HL-60 (cell line): ENCODE data around the gene LDB3.

Experiments
- DNase-seq, 2 experiments: peaks; one replicate each; pipeline ENCODE4 v3.0.0-alpha.2; 2010 to 2020; ENCODE audit warnings: low read depth in 1 of 2, low spot score in 1 of 2
- H3K27ac ChIP-seq: fragments of 250-450 bp; sonication (Bioruptor Pico); replicated peaks from 2 replicates; pipeline ENCODE4 v1.5.1; 2020; ENCODE audit warnings: mild to moderate bottlenecking, moderate library complexity
- H3K27me3 ChIP-seq: fragments of 250-450 bp; sonication (Bioruptor Pico); 2 replicates; pipeline ENCODE4 v1.5.1; 2021; ENCODE audit warnings: mild to moderate bottlenecking, moderate library complexity; ENCODE audit not compliant: insufficient read depth, poor library complexity, severe bottlenecking
- H3K4me3 ChIP-seq: replicated peaks from 2 replicates; pipeline ENCODE4 v1.5.1; 2011; ENCODE audit warnings: mild to moderate bottlenecking, control low read depth, low read length; ENCODE audit not compliant: insufficient read depth
- CTCF ChIP-seq: IDR thresholded peaks from one replicate; pipeline ENCODE4 v1.5.1; 2011; ENCODE audit warnings: low read length, control low read depth, inconsistent platforms; ENCODE audit not compliant: insufficient read depth
- GABPA ChIP-seq: IDR thresholded peaks from 2 replicates; pipeline ENCODE4 v1.6.1; 2012; ENCODE audit warnings: low read depth
- POLR2AphosphoS5 ChIP-seq: IDR thresholded peaks from 2 replicates; pipeline ENCODE4 v1.6.1; 2012; ENCODE audit warnings: low read depth
- REST ChIP-seq: IDR thresholded peaks from 2 replicates; pipeline ENCODE4 v1.6.1; 2012; ENCODE audit warnings: low read depth; ENCODE audit not compliant: insufficient replicate concordance
- SPI1 ChIP-seq: IDR thresholded peaks from 2 replicates; pipeline ENCODE4 v1.6.1; 2012; ENCODE audit warnings: low read depth, mild to moderate bottlenecking, borderline replicate concordance

Gene LDB3

GRCh38 chr10:86706401-86706841, 38.1 kb downstream of the LDB3 start:
- no peak for TF ChIP-seq SPI1
- TF ChIP-seq REST: no peak
- TF ChIP-seq POLR2AphosphoS5: no peak
- no peak for TF ChIP-seq CTCF
- no peak for TF ChIP-seq GABPA
- Histone ChIP-seq H3K27me3 (no peaks in the 10 kb centered on the region), H3K4me3 (no peak overlapping the region), H3K27ac (no peak overlapping the region)
- DNase-seq: no peak

- H3K27ac ChIP-seq: no peak overlapping the region
- no peak overlapping the region for H3K4me3 ChIP-seq
- no peak for TF ChIP-seq CTCF
- no peak for TF ChIP-seq SPI1
- no peak for TF ChIP-seq REST
- no peak for TF ChIP-seq POLR2AphosphoS5
- TF ChIP-seq GABPA: no peak
- no peaks in the 10 kb centered on the region for H3K27me3 ChIP-seq
- no peak for DNase-seq
Measured at GRCh38 chr10:86706977-86707376, 38.7 kb downstream of the LDB3 start.

GRCh38 chr10:86707505-86707904, 39.2 kb downstream of the LDB3 start:
- TF ChIP-seq SPI1: no peak
- TF ChIP-seq GABPA: no peak
- no peak for TF ChIP-seq REST
- no peak overlapping the region for H3K4me3 ChIP-seq
- no peak for DNase-seq
- H3K27ac ChIP-seq: no peak overlapping the region
- H3K27me3 ChIP-seq: no peaks in the 10 kb centered on the region
